Common myeloid progenitor, CD34-positive (primary cell): ENCODE results near the gene FGD3.

ENCODE experiments used
- CTCF ChIA-PET: fragments of 350-600 bp; sonication (Branson Sonifier 250); formaldehyde crosslinking; loops from one replicate; lab custom pipeline; 2021; ENCODE audit warnings: antibody characterized with exemption; lab: Charles Lee
- POLR2A ChIA-PET: fragments of 350-600 bp; sonication (Branson Sonifier 250); formaldehyde crosslinking; loops from one replicate; lab custom pipeline; 2021; ENCODE audit warnings: antibody characterized with exemption; lab: Charles Lee
- DNase-seq, 3 donors: peaks; one replicate each; pipeline versions ENCODE4 v3.0.0 to v3.0.0-alpha.2; 2013
- H3K27ac ChIP-seq, 2 experiments: 1 replicate in 1 of 2; 2 replicates in 1 of 2; pipeline ENCODE4 v1.7.0; 2013; ENCODE audit warnings: inconsistent platforms in 2 of 2, low read length in 2 of 2, mild to moderate bottlenecking in 2 of 2, low read depth in 1 of 2, moderate library complexity in 1 of 2; ENCODE audit not compliant: severe bottlenecking in 2 of 2, insufficient read depth in 1 of 2, poor library complexity in 1 of 2
- H3K27me3 ChIP-seq, 5 experiments: replicated peaks in 2 of 5; 1 replicate in 3 of 5; 2 replicates in 2 of 5; pipeline versions ENCODE4 v1.6.1 to v1.7.0; 2013; ENCODE audit warnings: low read length in 4 of 5, mild to moderate bottlenecking in 2 of 5, moderate library complexity in 2 of 5, inconsistent platforms in 1 of 5; ENCODE audit not compliant: insufficient read depth in 5 of 5, control insufficient read depth in 4 of 5
- H3K36me3 ChIP-seq, 4 experiments: 1 replicate in 2 of 4; 2 replicates in 2 of 4; pipeline versions ENCODE4 v1.6.1 to v1.7.0; 2013; ENCODE audit warnings: low read length in 3 of 4, control low read depth in 1 of 4, mild to moderate bottlenecking in 1 of 4; ENCODE audit not compliant: control insufficient read depth in 4 of 4, insufficient read depth in 4 of 4
- H3K4me1 ChIP-seq, 4 experiments: 1 replicate in 3 of 4; 2 replicates in 1 of 4; pipeline versions ENCODE4 v1.6.1 to v1.7.1; 2013; ENCODE audit warnings: low read length in 3 of 4, mild to moderate bottlenecking in 3 of 4, control low read depth in 1 of 4, inconsistent platforms in 1 of 4, moderate library complexity in 1 of 4; ENCODE audit not compliant: control insufficient read depth in 4 of 4, insufficient read depth in 4 of 4; ENCODE audit errors: control extremely low read depth in 1 of 4
- H3K4me3 ChIP-seq, 7 experiments: 1 replicate in 4 of 7; 2 replicates in 3 of 7; pipeline versions ENCODE4 v1.5.1 to v1.7.0; 2013; ENCODE audit warnings: mild to moderate bottlenecking in 7 of 7, low read length in 6 of 7, moderate library complexity in 6 of 7, inconsistent platforms in 2 of 7, low read depth in 2 of 7, control low read depth in 1 of 7; ENCODE audit not compliant: insufficient read depth in 4 of 7, control insufficient read depth in 1 of 7; ENCODE audit errors: extremely low read depth in 1 of 7
- H3K9me3 ChIP-seq, 5 experiments: 1 replicate in 4 of 5; 2 replicates in 1 of 5; pipeline versions ENCODE4 v1.6.1 to v1.7.1; 2013; ENCODE audit warnings: low read length in 4 of 5, mild to moderate bottlenecking in 2 of 5, inconsistent platforms in 1 of 5, low read depth in 1 of 5, moderate library complexity in 1 of 5; ENCODE audit not compliant: control insufficient read depth in 4 of 5, insufficient read depth in 2 of 5; ENCODE audit errors: control extremely low read depth in 1 of 5
- WGBS: methylation state at CpG from one replicate; pipeline ENCODE4 v1.1.5; 2013; ENCODE audit not compliant: insufficient coverage; 5-methylcytosine and 5-hydroxymethylcytosine counted together

The FGD3 gene

GRCh38 chr9:93054758-93055704 lies 107.7 kb downstream of the FGD3 start:
- CTCF ChIA-PET = interaction anchor here (0.9 to 4.4 kb wide), 6 partner anchors 9 to 71 kb away, joined by 3 to 16 read pairs (median 6); no protein-coding TSS in a partner anchor
- Histone ChIP-seq H3K9me3 (no peaks in the 10 kb centered on the region), H3K36me3 (no peaks in the 10 kb centered on the region), H3K27ac (no peak overlapping the region), H3K4me3 (no peak overlapping the region), H3K27me3 (no peaks in the 10 kb centered on the region), H3K4me1 (peaks cover 7 to 54% (median 39%) of the 10 kb centered on the region in 4 experiments)
- POLR2A ChIA-PET = no interaction called here
- WGBS = 99% methylated on average over 7 of the region's 11 CpGs
- DNase-seq = no peak

DNA sequence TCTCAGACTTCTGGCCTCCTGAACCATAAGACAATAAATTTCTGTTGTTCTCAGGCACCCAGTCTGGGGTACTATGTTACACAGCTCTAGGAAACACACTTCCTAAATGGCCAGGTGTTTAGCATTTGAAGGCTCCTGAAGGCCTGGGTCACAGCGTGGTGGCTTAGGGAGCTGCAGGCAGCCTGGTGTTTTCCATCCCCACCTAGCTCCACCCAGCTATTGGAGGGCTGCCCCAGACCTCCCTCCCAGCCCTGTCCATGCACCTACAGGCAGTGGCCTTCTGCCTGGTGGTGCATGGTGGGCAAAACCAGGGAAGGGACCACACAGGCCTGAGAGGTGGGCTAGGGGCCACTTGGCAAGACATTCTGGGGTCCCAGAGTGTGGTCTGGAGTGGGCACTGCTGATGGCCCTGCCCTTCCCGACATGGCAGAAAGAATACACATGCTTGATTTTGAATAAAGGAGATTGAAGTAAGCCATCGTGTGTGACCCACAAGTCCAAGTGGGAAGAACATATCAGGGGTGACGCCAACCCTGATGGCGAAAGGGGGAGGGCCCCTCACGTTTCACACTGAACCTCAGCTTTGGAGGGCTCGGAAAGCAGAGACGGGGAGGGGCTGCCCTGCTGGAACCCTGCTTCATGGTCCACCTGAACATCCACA lies 109.8 kb downstream of the FGD3 start:
- peaks cover 8 to 76% (median 61%) of the 10 kb centered on the region in 4 experiments for H3K4me1 ChIP-seq
- peak in 2 of 3 donors; percentile 51 to 65 for DNase-seq
- ChIA-PET POLR2A (interaction anchor here (0.6 kb wide), 1 partner anchor 29 kb away, joined by 5 read pairs; no protein-coding TSS in a partner anchor), CTCF (interaction anchor here (1.0 to 1.1 kb wide), 2 partner anchors 12 to 55 kb away, joined by 3 to 4 read pairs; no protein-coding TSS in a partner anchor)
- H3K36me3 ChIP-seq = no peaks in the 10 kb centered on the region
- H3K27ac ChIP-seq = no peak overlapping the region
- H3K9me3 ChIP-seq = no peaks in the 10 kb centered on the region
- WGBS = 91% methylated on average over 7 of the region's 8 CpGs
- H3K27me3 ChIP-seq = no peaks in the 10 kb centered on the region
- H3K4me3 ChIP-seq = no peak overlapping the region

GRCh38 chr9:93057703-93058354 lies 110.5 kb downstream of the FGD3 start:
- Histone ChIP-seq H3K36me3 (no peaks in the 10 kb centered on the region), H3K4me1 (peaks cover 8 to 80% (median 67%) of the 10 kb centered on the region in 4 experiments), H3K4me3 (peak overlapping the region in 2 of 7 experiments; percentile 58 to 77), H3K9me3 (no peaks in the 10 kb centered on the region), H3K27me3 (no peaks in the 10 kb centered on the region), H3K27ac (no peak overlapping the region)
- DNase-seq = no peak
- CTCF ChIA-PET = interaction anchor here (1.0 to 1.1 kb wide), 2 partner anchors 13 to 55 kb away, joined by 3 to 4 read pairs; no protein-coding TSS in a partner anchor
- POLR2A ChIA-PET = interaction anchor here (0.6 kb wide), 1 partner anchor 30 kb away, joined by 5 read pairs; no protein-coding TSS in a partner anchor
- WGBS = 36% methylated on average over 5 of the region's 14 CpGs

DNA sequence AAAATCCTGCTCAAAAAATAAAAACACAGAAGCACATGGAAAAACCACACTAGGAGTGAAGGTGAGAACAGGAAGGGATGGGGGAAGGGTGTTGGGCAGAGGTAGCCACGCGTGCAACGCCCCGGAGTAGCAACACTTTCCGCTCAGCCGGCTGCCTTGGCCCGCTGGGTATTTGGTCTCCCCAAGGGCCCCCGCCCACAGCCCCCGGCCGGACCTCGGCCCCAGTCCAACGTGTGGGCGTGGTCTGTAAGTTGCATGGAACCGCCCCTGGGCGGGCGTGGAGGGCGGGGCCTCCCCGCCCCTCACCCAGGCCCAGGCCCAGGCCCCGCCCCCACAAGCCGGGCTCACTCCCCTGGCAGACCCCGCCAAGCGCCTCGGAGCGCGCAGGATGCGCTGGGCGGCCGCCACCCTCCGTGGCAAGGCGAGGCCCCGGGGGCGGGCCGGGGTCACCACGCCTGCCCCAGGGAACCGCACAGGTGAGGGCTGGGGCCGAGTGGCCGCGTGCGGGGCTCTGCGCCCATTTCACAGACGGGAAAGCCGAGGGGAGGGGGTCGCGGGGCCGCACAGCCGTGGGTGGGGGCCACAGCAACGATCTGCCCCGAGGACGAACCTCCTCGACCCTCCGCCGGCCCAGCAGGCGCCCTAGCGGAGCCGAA lies 111.2 kb downstream of the FGD3 start, which contains the start of gene SUSD3:
Gene SUSD3 (plus strand): TSS at position 347 of the 656 bp plus-strand sequence. CDS start 42 bp downstream, at position 389.
- peak within 1 kb of the TSS in 1 of 2 experiments; percentile 71 for H3K27ac ChIP-seq
- ChIA-PET CTCF (interaction anchor here (1.0 to 1.7 kb wide), 3 partner anchors 8 to 22 kb away, joined by 3 to 5 read pairs (median 4); no protein-coding TSS in a partner anchor), POLR2A (interaction anchor here (1.0 kb wide), 1 partner anchor 38 kb away, joined by 4 read pairs; the partner anchor contains the start of gene CARD19)
- no peaks in the 10 kb centered on the region for H3K36me3 ChIP-seq
- peak within 1 kb of the TSS in 6 of 7 experiments; percentile 21 to 77 (median 62) for H3K4me3 ChIP-seq
- H3K4me1 ChIP-seq = peaks cover 6 to 80% (median 68%) of the 10 kb centered on the region in 4 experiments
- peak; percentile 51 to 67 (median 64) for DNase-seq
- WGBS = under 1% methylated on average over 42 of the region's 55 CpGs
- no peaks in the 10 kb centered on the region for H3K27me3 ChIP-seq
- H3K9me3 ChIP-seq = no peaks in the 10 kb centered on the region

DNA sequence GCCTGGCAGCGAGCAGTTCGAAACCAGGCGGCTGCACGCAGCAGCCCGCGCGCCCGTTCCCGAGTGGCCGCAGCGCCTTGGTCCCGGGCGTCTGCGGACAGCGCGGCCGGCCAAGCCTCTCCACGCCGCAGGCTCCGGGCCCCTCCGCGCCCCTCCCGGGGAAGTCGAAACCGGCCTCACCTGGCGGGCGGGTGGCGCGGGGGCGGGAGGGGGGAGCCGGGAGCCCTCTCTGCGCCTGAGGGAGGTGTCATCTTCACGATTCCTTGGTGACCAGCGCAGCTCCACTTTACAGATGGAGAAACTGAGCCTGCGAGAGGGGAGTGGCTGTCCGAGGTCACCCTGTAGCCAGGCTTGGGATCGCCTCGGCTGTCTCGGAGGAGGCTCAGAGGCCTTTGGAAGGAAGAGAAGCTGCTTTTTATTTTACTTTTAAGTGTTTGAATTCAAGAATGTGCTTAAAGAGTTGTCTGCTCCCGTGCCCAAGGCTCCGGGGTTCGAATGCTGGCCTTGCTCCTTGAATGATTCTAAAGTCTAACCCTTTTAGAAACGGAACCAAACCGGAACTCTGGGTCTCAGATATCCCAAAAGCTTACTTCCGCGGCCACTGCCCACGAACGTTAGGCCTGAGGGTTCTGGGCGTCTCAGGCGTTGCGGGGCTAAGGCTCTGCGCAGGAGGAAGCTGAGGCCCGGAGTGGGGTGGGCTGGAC lies 111.8 kb downstream of the FGD3 start:
- Histone ChIP-seq H3K4me1 (peaks cover 6 to 81% (median 74%) of the 10 kb centered on the region in 4 experiments), H3K27me3 (no peaks in the 10 kb centered on the region), H3K27ac (peak overlapping the region in 1 of 2 experiments; percentile 71), H3K36me3 (no peaks in the 10 kb centered on the region), H3K4me3 (peak overlapping the region in 6 of 7 experiments; percentile 21 to 77 (median 62)), H3K9me3 (no peaks in the 10 kb centered on the region)
- ChIA-PET POLR2A (interaction anchor here (1.0 to 1.4 kb wide), 2 partner anchors 37 to 39 kb away, joined by 3 to 4 read pairs; partner anchors contain the start of gene CARD19), CTCF (interaction anchor here (0.9 to 1.7 kb wide), 5 partner anchors 9 to 102 kb away, joined by 3 to 5 read pairs (median 3); no protein-coding TSS in a partner anchor)
- DNase-seq = peak; percentile 69 to 83 (median 78)
- WGBS = 2% methylated on average over 30 of the region's 53 CpGs
